DMS 273 (cell line): Measurements from ENCODE around the gene CACNB1.
"Not testable (repeated sequence)": the region's sequence is repeated elsewhere in the genome, so short reads cannot be mapped to it uniquely, and the experiment has no call there.

Experiments
- DNase-seq: peaks from one replicate; lab custom pipeline; 2025; ENCODE audit not compliant: unreplicated experiment; lab: John Stamatoyannopoulos, UW

The CACNB1 gene

DNA sequence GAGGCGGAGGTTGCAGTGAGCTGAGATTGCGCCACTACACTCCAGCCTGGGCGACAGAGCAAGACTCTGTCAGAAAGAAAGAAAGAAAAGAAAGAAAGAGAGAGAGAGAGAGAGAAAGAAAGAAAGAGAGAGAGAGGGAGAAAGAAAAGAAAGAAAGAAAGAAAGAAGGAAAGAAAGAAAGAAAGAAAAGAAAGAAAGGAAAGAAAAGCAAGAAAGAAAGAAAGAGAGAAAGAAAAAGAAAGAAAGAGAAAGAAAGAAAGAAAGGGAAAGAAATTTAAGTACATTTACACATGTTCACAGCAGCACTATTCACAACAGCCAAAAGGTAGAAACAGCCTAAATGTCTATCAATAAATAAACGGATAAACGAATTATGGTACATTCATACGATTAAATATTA lies 67.9 kb downstream of the CACNB1 start:
- not testable (repeated sequence) for DNase-seq

DNA sequence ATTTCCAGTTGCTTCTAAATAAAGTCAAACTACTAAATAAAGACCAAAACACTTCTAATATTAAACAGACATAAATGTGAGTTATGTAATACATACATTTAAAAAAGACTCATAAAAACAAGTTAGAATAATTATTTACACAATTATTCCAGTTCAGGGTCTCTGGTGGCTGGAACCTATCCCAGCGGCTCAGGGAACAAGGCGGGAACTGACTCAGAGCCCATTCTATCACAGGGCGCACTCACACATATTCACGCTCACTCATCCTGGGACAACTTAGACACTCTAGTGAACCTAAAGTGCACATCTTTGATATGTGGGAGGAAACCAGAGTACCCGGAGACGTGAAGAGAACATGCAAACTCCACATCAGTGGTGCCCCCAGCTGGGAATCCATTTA lies 71.0 kb downstream of the CACNB1 start:
- DNase-seq, result no peak

DNA sequence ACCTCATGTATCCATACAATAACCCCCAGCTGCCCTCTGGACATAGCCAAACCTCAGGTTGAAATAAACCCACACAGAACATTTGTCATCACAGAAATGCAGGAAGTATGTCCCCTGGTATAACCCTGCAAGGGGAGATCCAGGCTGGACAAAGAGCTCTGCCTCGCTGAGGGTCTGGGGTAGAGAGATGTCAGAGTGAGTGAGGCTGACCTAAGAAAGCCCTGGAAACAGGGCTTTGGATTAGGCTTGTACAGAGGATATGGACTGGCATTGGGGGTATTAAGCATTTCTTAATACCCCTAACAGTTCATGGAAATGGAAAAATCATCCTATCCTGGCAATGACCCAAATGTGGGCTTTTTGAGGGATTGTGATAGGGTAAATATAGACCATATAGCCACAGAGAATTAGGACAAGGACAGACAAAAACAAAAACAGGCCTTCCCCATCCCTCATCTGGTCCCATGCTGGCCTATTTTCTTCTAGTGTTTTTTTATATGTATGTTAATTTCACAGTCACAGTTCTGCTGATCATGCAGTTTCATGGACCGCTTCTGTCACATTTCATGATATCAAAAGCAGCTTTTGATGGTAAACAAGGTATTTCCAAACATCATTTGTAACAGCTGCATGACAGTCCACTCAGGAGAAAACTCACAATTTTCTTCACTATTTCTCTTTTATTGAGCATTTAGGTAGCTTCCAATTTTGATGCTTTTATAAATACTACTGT lies 72.2 kb downstream of the CACNB1 start:
- no peak for DNase-seq

DNA sequence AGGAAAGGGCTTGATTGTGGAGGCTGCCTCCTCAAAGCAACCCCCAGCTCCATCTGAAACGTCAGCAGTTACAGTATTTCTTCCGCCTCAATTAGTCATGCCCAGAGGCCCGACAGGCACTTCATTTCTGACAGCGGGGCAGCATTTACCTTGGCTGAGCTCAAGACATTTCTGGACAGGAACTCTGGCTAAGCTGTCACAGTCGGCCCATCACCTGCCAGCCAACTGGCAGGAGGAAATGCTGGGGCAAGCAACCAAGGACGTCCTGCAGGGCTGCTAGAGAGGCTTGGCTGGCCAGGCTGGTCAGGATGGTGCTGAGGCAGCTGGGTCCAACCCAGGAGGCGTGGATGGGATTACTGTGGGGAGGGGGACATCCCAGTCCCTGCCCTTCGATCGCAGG lies 73.8 kb downstream of the CACNB1 start:
- no peak for DNase-seq
